Skin of body (tissue), 2 donors: Measurements from ENCODE around the gene GTF3C4. TPM values are rescaled to one million over a fixed set of nuclear protein-coding genes. Genes with fewer than 3 reads are reported as not detected.

Source experiments
- DNase-seq: peaks from one replicate; lab custom pipeline; 2025; lab: John Stamatoyannopoulos, UW
- total RNA-seq: library from RNA; depleted of rRNA; stranded (reverse); fragments of >200 nt; gene quantifications from one replicate; pipeline ENCODE4 v1.2.3, GENCODE V29; 2014

GTF3C4 gene
- total RNA-seq, 1 donor from 2014 or later, result 14.6 TPM

DNA sequence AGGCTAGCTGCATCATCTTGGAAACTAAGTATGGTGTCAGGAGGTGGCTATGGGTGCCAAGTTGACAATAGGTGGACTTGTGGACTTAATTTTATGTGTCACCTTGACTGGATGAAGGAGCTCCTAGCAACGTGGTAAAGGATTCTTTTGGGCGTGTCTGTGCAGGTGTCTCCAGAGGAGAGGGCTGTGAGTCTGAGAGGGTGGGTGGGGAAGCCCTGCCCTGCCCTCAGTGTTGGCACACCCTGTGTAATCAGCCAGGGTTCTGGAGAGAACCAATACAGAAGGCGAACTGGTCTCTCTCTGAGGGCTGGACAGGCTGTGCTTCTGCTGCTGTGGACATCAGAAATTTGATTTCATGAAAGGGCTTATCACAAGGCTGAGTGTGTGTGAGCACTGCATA, 61.0 kb downstream of the GTF3C4 start:
- no peak for DNase-seq

- no peak for DNase-seq
Observed at GRCh38 chr9:132732326-132733259, 62.3 kb downstream of the GTF3C4 start.

GRCh38 chr9:132733260-132733815, 63.1 kb downstream of the GTF3C4 start:
- peak; percentile 39 for DNase-seq

DNA sequence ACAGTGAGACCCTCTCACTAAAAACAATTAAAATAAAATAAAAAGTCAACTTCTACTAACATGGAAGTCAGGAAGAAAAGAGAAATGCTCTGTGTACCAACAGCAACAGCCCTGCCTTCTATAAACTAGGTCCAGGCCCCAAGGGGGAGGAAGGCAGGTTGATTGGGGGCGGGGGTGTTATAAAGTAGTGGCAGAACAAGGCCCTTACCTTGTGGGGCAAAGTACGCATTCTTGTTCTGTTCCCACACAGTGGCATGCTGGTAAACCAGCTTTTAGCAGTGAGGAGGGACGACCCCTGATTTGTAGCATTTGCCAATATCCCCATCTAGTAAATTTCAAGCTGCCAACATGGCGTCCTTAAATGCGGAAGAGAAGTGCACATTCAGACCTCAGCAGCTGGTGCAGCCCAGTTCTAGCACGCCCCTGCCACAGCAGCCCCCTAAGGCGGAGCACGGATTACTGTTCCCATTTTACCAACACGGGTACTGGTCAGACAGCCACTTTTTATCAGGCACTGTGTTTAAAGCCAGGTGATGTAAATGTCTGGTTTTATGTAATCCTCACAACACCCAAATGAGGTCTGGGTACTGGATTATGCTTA, 69.5 kb downstream of the GTF3C4 start:
- DNase-seq, result no peak

DNA sequence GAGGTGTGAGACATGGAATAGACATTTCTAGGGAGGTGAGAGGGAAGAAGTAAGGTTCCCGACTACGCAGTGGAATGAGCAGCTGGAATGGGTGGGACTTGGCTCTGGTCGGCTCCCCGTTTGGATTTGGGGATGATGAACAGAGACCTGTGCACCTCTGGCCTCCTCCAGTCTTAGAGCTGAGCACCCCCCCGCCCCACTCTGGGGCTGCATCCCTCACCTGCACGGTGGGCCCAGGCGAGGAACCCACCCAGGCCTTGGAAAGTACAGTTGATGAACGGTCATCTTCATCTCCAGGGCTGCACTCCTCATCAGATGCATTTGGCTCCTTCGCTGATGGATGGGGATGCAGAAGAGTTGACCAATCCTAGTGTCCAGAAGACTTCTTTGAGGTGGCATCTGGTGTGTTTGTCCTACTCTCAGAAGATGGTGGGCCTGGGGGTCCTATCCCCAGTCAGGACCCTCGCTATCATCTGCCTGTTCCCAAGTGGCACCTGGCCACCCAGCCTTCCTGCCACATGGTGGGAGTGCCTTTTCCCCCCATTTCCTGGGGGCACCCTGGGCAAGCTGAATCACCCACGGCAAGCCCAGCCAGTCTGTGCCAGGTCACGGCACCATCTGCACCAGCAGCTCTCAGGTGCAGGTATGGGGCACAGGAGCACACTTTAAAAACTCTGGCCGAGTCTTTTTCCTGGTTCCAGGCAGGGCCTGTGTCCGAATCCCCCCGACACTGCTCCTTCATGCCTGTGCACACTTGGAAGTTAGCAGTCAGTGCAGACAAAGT, 70.5 kb downstream of the GTF3C4 start:
- DNase-seq, result no peak

DNA sequence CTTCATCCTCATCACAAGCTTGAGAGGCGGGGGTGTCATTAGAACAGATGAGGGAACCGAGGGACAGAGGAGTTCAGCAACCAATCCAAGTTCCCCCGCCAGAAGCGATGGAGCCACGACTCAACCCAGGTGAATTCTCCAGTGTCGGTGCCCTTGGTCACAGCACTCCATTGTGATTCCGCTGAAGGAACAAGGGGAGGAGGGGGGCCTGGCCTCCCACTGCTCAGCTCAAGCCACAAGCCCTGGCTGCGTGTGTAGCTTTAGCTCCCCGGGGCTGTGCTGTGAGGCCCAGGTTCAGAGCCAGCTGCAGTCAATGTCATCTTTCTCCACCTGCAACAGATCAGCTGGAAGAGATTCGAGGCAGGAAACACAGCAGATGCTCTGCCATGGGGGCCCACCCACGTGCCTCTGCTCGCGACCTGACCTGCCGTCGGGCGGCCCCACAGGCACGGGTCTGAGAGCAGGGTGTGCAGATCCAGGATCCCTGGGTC, 72.6 kb downstream of the GTF3C4 start:
- no peak for DNase-seq

DNA sequence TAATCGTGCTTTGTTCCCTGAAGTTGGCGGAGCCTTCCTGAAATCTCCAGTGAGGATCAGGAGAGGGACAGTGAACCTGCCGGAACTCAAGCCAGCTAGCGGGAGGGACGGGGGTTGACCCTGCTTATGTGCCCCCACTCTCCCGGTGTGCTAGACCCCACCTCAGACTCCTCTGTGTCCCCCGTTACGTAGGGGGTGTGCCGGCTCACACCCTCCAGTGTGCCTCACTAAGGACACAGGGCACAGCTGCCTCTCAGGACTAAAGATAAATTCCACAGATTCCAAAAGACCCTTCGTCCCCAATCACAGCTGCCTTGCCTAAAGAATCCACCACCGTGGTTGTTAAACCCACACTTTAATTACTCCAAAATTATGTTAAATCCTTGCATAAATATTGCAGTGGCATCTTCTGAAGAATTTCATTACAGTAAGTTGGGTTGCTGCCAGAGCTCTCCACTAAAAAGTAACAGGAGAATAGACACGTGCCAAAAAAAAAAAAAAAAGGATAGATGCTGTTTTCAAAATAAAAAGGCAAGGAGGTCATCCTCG, 73.7 kb downstream of the GTF3C4 start:
- DNase-seq, result no peak

Other genes with a start within 250 kb of the GTF3C4 start
- not detected for gene BARHL1, start 87.9 kb upstream of the GTF3C4 start, total RNA-seq
- 13.8 TPM for gene DDX31, start 481 bp upstream of the GTF3C4 start, total RNA-seq
- 1.1 TPM for gene AK8, start 207.8 kb downstream of the GTF3C4 start, total RNA-seq
- 2.1 TPM for gene SPACA9, start 208.4 kb downstream of the GTF3C4 start, total RNA-seq